AG04450 (cell line): ENCODE measurements around the gene VPS18. TPM values are rescaled to one million over a fixed set of nuclear protein-coding genes. Genes with fewer than 3 reads are reported as not detected.

Experiments used
- CTCF ChIA-PET: fragments of 300-600, 350-600 bp; formaldehyde crosslinking; extraction: SDS; loops from one replicate; lab custom pipeline; 2022; ENCODE audit warnings: antibody characterized with exemption, inconsistent platforms; lab: Charles Lee
- POLR2A ChIA-PET: fragments of 350-600 bp; formaldehyde crosslinking; extraction: SDS; loops from one replicate; lab custom pipeline; 2021; ENCODE audit warnings: antibody characterized with exemption, inconsistent platforms; lab: Yijun Ruan, JAX
- DNase-seq: peaks from one replicate; pipeline ENCODE4 v3.0.0-alpha.2; 2011; ENCODE audit warnings: low read depth, low spot score
- H3K27ac ChIP-seq: one replicate; pipeline ENCODE4 v1.5.1; 2012; ENCODE audit warnings: low read depth, low read length, control low read depth
- H3K27me3 ChIP-seq: one replicate; pipeline ENCODE4 v1.6.0; 2012; ENCODE audit warnings: low read length; ENCODE audit not compliant: control insufficient read depth, insufficient read depth
- H3K4me3 ChIP-seq: 2 replicates; pipeline ENCODE4 v1.5.1; 2011; ENCODE audit warnings: mild to moderate bottlenecking, low read depth, low read length, control low read depth
- H3K9me3 ChIP-seq: 2 replicates; pipeline ENCODE4 v1.5.1; 2012; ENCODE audit warnings: low read length; ENCODE audit not compliant: control insufficient read depth, insufficient read depth
- CTCF ChIP-seq: IDR thresholded peaks from 2 replicates; pipeline ENCODE4 v1.5.1; 2011; ENCODE audit warnings: low read depth, low read length, control low read depth, inconsistent platforms
- polyA plus RNA-seq: library from polyadenylated mRNA; depleted of rRNA; stranded (reverse); fragments of >200 nt; gene quantifications from 2 replicates; pipeline ENCODE4 v1.2.3, GENCODE V29; 2011

Gene VPS18
- polyA plus RNA-seq, 1 experiment, result 18.7 TPM

DNA sequence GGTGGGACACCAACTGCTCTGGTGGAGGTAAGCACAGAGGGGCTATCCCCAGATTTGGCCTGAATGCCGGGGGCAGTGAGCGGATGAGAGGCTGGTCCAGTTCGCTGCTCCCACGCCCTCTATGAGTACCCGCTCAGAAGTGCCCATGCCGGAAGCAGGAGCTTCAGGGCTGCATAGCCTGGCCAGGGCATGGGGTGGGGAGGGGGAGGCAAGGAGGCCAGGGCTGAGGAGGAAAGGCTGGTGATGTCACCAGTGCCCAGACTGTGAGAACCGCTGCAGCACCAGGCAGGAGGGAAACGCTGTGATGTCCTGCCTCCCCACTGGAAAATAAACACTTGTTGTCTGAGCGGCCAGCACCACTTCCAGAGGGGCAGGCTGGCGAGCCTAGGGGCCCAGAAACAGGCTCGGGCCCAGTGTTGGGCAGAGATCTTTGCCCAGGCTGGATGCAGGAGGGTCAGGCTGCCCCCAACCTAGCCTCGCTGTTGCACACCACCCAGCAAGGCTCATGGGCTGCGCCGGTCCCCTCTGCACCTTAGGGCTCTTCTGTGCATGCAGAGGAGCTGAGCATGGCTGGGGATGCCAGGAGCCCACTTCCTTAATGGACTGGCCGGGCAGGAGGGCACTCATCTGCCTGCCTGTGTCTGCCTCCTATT lies 24.0 kb downstream of the VPS18 start:
- Histone ChIP-seq H3K27me3 (no peaks in the 10 kb centered on the region), H3K9me3 (no peaks in the 10 kb centered on the region), H3K4me3 (no peak overlapping the region), H3K27ac (no peak overlapping the region)
- ChIA-PET POLR2A (no interaction called here), CTCF (no interaction called here)
- DNase-seq, result no peak
- TF ChIP-seq CTCF, result no peak

DNA sequence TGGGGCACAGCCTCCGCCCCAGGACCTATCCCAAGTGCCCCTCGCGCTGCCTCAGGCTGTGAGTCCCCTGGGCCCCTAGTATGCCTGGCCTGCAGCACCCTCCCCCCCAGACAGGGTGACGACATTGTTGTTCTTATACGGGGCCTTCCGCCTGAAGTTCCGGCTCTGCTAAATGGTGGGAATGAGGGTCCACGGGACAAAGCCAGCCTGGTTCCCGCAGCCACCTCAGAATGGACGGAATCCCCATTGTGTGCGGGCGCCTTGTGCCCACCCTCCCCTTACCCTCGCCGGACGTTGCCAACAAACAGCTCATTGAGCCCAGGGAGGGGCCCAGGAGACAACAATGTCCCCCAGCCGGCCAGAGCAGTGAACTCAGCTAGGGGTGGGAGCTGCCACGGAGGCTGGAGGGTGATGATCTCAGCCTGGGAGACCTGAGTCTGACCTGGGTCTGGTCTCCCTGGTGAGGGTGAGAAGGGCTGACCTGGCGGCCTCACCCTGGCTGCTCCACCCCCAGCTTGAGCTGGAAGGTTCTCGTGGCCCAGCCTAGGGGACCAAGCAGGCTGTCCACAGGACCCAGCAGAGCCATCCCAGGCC lies 24.6 kb downstream of the VPS18 start:
- no peaks in the 10 kb centered on the region for H3K9me3 ChIP-seq
- H3K27ac ChIP-seq, result no peak overlapping the region
- no peaks in the 10 kb centered on the region for H3K27me3 ChIP-seq
- no peak for TF ChIP-seq CTCF
- CTCF ChIA-PET, result interaction anchor here (1.0 kb wide), 1 partner anchor 23 kb away, joined by 3 read pairs; no protein-coding TSS in a partner anchor
- no peak overlapping the region for H3K4me3 ChIP-seq
- POLR2A ChIA-PET, result no interaction called here
- no peak for DNase-seq

GRCh38 chr15:40921949-40922607 lies 27.8 kb downstream of the VPS18 start:
- Histone ChIP-seq H3K9me3 (no peaks in the 10 kb centered on the region), H3K27ac (no peak overlapping the region), H3K4me3 (no peak overlapping the region), H3K27me3 (peaks cover 21% of the 10 kb centered on the region)
- DNase-seq, result no peak
- ChIA-PET CTCF (no interaction called here), POLR2A (interaction anchor here (0.6 kb wide), 1 partner anchor 61 kb away, joined by 4 read pairs; no protein-coding TSS in a partner anchor)
- TF ChIP-seq CTCF, result no peak

- no peaks in the 10 kb centered on the region for H3K9me3 ChIP-seq
- no peak for TF ChIP-seq CTCF
- no peak overlapping the region for H3K4me3 ChIP-seq
- POLR2A ChIA-PET, result no interaction called here
- CTCF ChIA-PET, result no interaction called here
- no peak overlapping the region for H3K27ac ChIP-seq
- no peak for DNase-seq
- peaks cover 26% of the 10 kb centered on the region for H3K27me3 ChIP-seq
These were observed 28.4 kb downstream of the VPS18 start for GRCh38 chr15:40922608-40923005.

- no peaks in the 10 kb centered on the region for H3K9me3 ChIP-seq
- no peak overlapping the region for H3K27ac ChIP-seq
- peaks cover 35% of the 10 kb centered on the region for H3K27me3 ChIP-seq
- ChIA-PET CTCF (interaction anchor here (1.2 to 1.4 kb wide), 2 partner anchors 18 to 98 kb away, joined by 3 to 4 read pairs; no protein-coding TSS in a partner anchor), POLR2A (interaction anchor here (0.5 to 0.6 kb wide), 2 partner anchors 14 to 15 kb away, joined by 4 read pairs; no protein-coding TSS in a partner anchor)
- DNase-seq, result no peak
- TF ChIP-seq CTCF, result no peak
- H3K4me3 ChIP-seq, result no peak overlapping the region
These were observed 29.3 kb downstream of the VPS18 start for GRCh38 chr15:40923551-40923950.
